ENCODE measurements around the gene HEMGN. TPM values are rescaled to one million over a fixed set of nuclear protein-coding genes. Genes with fewer than 3 reads are reported as not detected.
"Not testable (repeated sequence)": the region's sequence is repeated elsewhere in the genome, so short reads cannot be mapped to it uniquely, and the experiment has no call there.

HEMGN gene
- total RNA-seq, 1 donor from 2014 or later: not detected

DNA sequence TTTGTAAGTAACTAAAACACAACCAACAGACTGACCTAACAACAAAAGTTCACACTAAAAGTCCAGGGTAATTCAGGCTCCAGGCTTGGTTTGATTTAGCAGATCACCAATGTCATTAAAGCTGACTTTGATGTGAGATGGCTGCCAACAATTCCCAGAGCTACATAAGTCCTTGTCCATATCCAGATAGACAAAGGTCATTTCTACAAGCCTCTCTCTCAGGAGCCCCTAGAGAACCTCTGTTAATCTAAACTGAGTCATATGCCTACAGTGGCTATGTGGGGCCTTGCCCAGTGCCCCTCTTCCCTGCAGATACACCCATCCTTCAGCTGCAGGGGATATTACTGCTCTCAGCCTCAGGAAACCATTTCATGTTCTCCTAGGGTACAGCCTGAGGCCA lies 26.9 kb upstream of the HEMGN start:
- Histone ChIP-seq H3K4me1 (no peaks in the 10 kb centered on the region), H3K36me3 (no peaks in the 10 kb centered on the region), H3K27me3 (no peaks in the 10 kb centered on the region), H3K27ac (no peak overlapping the region), H3K4me3 (no peak overlapping the region), H3K9me3 (no peaks in the 10 kb centered on the region)
- TF ChIP-seq POLR2A (IDR thresholded peaks at IDR 0.05) (no peak), POLR2AphosphoS5 (IDR thresholded peaks at IDR 0.05; ENCODE audit: insufficient read depth in 1 of 2, low read depth in 1 of 2) (no peak)
- TF ChIP-seq, protein P1, sequence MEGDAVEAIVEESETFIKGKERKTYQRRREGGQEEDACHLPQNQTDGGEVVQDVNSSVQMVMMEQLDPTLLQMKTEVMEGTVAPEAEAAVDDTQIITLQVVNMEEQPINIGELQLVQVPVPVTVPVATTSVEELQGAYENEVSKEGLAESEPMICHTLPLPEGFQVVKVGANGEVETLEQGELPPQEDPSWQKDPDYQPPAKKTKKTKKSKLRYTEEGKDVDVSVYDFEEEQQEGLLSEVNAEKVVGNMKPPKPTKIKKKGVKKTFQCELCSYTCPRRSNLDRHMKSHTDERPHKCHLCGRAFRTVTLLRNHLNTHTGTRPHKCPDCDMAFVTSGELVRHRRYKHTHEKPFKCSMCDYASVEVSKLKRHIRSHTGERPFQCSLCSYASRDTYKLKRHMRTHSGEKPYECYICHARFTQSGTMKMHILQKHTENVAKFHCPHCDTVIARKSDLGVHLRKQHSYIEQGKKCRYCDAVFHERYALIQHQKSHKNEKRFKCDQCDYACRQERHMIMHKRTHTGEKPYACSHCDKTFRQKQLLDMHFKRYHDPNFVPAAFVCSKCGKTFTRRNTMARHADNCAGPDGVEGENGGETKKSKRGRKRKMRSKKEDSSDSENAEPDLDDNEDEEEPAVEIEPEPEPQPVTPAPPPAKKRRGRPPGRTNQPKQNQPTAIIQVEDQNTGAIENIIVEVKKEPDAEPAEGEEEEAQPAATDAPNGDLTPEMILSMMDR (IDR thresholded peaks at IDR 0.05): no peak
- DNase-seq (ENCODE audit: extremely low spot score in 2 of 2): no peak
- intact Hi-C loops (cut with DNase I): no loop called here

DNA sequence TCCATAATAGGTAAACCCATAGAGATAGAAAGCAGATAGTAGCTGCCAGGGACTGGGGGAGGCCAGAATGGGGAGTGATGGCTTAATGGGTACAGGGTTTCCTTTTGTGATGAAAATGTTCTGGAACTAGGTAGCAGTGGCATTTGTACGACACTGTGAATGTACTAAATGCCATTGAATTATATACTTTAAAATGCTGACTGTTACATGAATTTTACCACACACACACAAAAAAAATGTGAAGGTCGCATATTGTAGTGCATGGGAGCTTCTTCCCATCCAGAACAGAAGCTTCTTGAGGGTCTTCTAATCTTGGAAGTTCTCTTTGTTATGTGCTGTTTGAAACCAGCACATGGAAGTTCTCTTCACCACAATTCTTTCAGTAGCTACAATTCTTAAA lies 25.3 kb upstream of the HEMGN start:
- H3K36me3 ChIP-seq: no peaks in the 10 kb centered on the region
- no peak overlapping the region for H3K27ac ChIP-seq
- no peak for DNase-seq (ENCODE audit: extremely low spot score in 2 of 2)
- no peaks in the 10 kb centered on the region for H3K4me1 ChIP-seq
- H3K27me3 ChIP-seq: no peaks in the 10 kb centered on the region
- no peak overlapping the region for H3K4me3 ChIP-seq
- H3K9me3 ChIP-seq: no peaks in the 10 kb centered on the region
- TF ChIP-seq, protein P1 (IDR thresholded peaks at IDR 0.05): no peak
- TF ChIP-seq POLR2AphosphoS5 (IDR thresholded peaks at IDR 0.05; ENCODE audit: insufficient read depth in 1 of 2, low read depth in 1 of 2): no peak
- TF ChIP-seq POLR2A (IDR thresholded peaks at IDR 0.05): no peak
- intact Hi-C loops (cut with DNase I): no loop called here

DNA sequence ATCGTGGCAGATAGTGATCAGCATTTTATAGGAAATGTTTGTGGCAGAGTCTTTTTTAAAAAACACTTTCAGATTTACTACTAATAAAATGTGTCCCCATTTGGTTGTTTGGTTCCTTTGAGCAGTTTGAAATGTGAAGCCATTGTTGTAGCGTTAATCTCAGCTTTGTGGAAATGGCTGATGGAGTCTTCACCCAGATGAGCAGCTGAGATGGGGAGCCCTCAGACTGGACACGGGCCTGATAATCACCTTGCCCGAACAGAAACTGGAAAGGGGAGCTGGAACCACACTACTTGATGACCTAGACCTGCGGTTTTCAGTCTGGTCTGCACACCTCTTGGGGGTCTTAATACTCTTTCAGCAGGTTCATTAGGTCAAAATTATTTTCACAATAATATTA lies 24.6 kb upstream of the HEMGN start:
- no peaks in the 10 kb centered on the region for H3K36me3 ChIP-seq
- H3K4me3 ChIP-seq: no peak overlapping the region
- H3K27me3 ChIP-seq: no peaks in the 10 kb centered on the region
- H3K4me1 ChIP-seq: no peaks in the 10 kb centered on the region
- H3K9me3 ChIP-seq: no peaks in the 10 kb centered on the region
- TF ChIP-seq POLR2AphosphoS5 (IDR thresholded peaks at IDR 0.05; ENCODE audit: insufficient read depth in 1 of 2, low read depth in 1 of 2) (no peak), POLR2A (IDR thresholded peaks at IDR 0.05) (no peak)
- TF ChIP-seq, protein P1 (IDR thresholded peaks at IDR 0.05): no peak
- no peak overlapping the region for H3K27ac ChIP-seq
- no peak for DNase-seq (ENCODE audit: extremely low spot score in 2 of 2)
- intact Hi-C loops (cut with DNase I): no loop called here

DNA sequence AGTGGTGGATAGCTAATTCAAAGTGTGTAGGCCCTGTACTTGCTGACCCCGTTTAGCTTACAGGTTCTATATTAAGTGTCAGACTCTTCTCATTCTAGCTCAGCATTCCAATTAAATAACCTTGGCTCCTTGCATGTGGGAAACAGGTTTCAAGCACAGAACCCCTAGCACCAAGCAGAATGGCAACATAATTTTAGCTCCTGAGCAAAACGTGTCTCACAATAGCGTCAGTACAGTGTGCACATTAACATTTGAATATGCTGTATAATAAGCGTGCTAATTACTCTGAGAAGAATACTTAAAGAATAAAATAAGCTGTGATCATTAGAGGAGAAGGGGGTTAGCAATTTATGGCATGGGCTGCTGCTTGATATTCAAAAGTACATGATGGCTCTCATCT lies 24.2 kb upstream of the HEMGN start:
- no peaks in the 10 kb centered on the region for H3K27me3 ChIP-seq
- TF ChIP-seq, protein P1 (IDR thresholded peaks at IDR 0.05): no peak
- TF ChIP-seq POLR2A (IDR thresholded peaks at IDR 0.05) (no peak), POLR2AphosphoS5 (IDR thresholded peaks at IDR 0.05; ENCODE audit: insufficient read depth in 1 of 2, low read depth in 1 of 2) (no peak)
- DNase-seq (ENCODE audit: extremely low spot score in 2 of 2): no peak
- H3K4me1 ChIP-seq: no peaks in the 10 kb centered on the region
- no peak overlapping the region for H3K27ac ChIP-seq
- H3K36me3 ChIP-seq: no peaks in the 10 kb centered on the region
- H3K4me3 ChIP-seq: no peak overlapping the region
- intact Hi-C loops (cut with DNase I): no loop called here
- no peaks in the 10 kb centered on the region for H3K9me3 ChIP-seq

DNA sequence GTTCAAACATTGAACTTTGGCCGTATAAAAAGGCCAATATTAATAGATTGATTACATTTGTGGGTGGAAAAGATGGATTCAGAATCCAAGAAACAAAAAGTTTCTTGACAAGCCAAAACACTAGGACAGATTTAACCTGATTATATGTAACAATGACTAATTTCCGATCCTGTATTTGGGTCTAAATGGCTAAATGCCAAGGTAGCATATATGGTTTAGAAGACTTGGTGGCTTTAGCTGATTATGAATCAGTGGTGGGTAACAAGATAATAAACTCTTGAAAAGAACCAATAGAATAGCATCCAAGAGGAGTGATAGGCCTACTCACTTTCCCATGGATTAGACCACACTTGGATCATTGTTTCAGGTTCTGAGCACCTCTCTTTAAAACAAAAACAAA lies 23.4 kb upstream of the HEMGN start:
- TF ChIP-seq POLR2AphosphoS5 (IDR thresholded peaks at IDR 0.05; ENCODE audit: insufficient read depth in 1 of 2, low read depth in 1 of 2) (no peak), POLR2A (IDR thresholded peaks at IDR 0.05) (no peak)
- TF ChIP-seq, protein P1 (IDR thresholded peaks at IDR 0.05): no peak
- no peaks in the 10 kb centered on the region for H3K27me3 ChIP-seq
- no peaks in the 10 kb centered on the region for H3K9me3 ChIP-seq
- H3K27ac ChIP-seq: no peak overlapping the region
- H3K4me3 ChIP-seq: no peak overlapping the region
- no peaks in the 10 kb centered on the region for H3K4me1 ChIP-seq
- intact Hi-C loops (cut with DNase I): no loop called here
- no peak for DNase-seq (ENCODE audit: extremely low spot score in 2 of 2)
- H3K36me3 ChIP-seq: no peaks in the 10 kb centered on the region

DNA sequence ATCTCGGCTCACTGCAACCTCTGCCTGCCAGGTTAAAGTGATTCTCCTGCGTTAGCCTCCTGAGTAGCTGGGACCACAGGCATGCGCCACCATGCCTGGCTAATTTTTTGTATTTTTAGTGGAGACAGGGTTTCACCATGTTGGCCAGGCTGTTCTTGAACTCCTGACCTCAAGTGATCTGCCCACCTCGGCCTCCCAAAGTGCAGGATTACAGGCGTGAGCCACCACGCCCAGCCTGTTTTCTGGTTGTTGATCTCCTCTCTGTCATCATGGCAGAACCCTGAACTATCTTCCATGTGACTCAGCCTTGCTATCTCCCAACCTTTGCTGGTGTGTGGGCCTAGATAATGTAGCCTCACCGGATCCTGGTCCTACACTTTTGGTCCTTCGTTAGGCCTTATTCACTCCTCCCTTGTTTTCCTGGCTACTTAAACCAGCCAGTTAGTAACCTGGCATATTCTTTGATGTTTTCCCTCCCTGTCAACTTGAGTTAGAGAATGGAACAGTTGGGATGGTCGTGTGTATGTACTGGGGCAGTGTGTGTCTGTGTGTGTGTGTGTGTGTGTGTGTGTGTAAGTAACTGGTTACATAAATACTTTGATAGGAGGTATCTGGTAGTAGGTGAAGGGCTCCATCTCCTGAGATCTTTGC lies 22.8 kb upstream of the HEMGN start:
- DNase-seq (ENCODE audit: extremely low spot score in 2 of 2); H3K27me3 ChIP-seq; H3K4me1 ChIP-seq; intact Hi-C loops (cut with DNase I); H3K9me3 ChIP-seq; H3K27ac ChIP-seq; H3K4me3 ChIP-seq; H3K36me3 ChIP-seq: not testable (repeated sequence)
